Pons (tissue), 1 donor: ENCODE data around the gene MYH3.

Source experiments
- DNase-seq: peaks from one replicate; pipeline ENCODE4 v3.0.0-alpha.2; 2016; ENCODE audit warnings: low spot score

MYH3 gene

DNA sequence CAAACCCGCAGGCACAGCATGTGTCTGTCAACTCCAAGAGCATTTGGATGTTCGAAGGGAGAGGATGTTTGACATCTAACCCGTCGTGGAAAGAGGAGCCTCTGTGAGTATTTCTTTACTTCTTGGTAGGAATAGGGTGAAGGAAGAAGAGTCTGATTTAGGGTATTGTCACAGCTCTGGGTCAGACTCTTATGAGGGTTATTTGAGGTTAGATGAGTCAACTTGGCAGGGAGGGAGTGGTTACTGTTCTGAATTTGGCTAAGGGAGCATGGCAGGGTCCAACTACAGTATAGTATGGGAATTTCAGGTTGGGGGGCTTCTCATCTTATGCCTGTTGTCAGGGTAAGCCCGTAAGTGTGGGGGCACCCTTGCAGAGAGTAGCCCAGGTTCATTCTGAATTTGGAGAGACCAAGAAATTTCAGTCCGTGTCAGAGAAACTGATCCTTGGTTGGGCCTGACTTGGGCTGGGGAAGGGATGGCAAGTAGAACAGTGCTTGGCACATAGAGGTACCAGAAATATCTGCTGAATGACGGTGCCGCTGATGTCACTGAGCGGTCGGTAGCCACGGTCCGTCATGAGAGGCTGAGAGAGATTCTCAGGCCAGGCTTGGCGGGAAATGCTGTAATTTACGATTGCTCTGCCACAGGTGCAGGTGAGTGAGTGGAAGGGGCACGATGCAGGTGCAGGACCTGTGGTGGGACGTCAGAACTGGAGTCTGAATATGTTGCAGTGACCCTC, 43.2 kb downstream of the MYH3 start:
- DNase-seq, result no peak

- DNase-seq, result no peak
Measured at GRCh38 chr17:10612957-10613744, 44.0 kb downstream of the MYH3 start.

DNA sequence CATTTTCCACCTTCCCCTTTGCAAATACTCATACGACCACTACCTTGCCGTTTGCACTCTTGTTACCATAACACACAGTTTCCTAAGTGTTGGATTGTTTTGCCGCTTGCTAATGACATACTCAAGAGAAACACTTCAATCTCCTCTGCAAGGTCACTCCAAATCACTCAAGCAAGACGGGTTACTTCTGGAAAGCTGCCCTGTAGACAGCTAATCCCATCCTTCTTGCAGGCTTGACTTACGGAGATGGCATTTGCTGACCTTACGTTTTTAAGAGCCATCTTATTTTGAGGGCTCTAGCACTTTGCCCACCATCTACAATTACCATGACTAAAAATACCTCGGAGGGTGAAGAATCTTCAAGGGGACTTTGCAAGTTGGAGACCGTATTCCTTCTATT, 46.2 kb downstream of the MYH3 start:
- DNase-seq, result no peak

DNA sequence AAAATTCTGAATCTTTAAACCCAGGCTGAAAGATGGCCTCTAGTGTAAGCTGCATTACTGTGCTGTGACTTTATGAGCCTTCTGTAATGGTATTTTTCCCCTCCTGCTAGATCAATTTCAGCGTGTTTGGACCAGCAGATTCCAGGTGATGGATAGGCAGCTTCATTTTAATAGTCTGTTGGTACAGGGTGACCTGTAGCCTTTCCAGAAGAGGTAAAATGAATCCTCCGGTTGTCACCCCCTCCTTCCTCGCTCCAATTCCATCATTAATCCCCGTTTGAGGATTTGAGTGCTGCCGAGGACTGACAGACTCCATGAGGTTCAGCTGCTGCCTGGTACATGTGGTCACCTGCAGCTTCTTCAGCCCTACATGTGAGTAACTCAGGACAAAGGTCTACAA, 48.9 kb downstream of the MYH3 start:
- DNase-seq, result no peak

DNA sequence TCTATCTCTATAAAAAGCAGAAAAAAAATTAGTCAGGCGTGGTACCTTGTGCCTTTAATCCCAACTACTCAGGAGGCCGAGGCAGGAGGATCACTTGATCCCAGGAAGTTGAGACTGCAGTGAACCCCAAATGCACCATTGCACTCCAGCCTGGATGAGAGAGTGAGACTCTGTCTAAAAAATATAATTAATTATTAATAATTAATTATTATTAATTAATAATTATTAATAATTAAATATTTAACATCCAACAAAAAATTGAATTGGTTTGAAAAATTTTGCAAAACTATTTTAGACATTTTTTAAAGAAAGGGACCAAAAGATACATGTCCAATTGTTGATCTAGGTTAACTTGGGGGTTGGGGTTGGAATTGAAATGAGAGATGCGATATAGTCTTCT, 51.0 kb downstream of the MYH3 start:
- DNase-seq, result no peak

DNA sequence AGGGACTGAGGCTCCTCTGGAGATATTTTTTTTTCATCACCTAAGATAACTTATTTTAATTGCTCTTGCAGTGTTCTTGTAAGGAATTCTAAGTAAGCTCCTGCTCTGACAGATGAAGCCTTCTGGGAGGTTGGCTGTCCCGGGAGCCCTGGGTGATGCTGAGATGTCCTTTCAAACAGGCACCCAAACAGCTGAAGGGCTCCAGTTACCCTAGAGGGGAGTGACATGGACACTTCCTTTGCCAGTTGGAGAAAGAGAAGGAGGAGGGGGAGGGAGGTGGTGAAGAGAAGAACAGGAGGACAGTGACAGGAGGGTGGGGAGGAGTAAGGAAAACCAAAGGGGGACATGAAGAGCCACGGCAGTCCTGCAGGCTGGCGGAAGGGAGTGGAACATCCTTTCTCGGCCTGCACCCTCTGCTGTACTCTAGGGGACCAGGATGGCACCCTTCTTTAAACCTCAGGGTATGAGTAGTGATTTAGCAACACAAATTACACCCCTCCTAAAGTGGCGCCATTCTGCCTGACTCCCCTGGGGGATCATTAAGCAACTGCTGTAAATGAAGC, 51.8 kb downstream of the MYH3 start:
- DNase-seq, result no peak

- no peak for DNase-seq
Measured at GRCh38 chr17:10604521-10604920, 52.6 kb downstream of the MYH3 start.

GRCh38 chr17:10603931-10604330, 53.2 kb downstream of the MYH3 start:
- DNase-seq, result no peak

DNA sequence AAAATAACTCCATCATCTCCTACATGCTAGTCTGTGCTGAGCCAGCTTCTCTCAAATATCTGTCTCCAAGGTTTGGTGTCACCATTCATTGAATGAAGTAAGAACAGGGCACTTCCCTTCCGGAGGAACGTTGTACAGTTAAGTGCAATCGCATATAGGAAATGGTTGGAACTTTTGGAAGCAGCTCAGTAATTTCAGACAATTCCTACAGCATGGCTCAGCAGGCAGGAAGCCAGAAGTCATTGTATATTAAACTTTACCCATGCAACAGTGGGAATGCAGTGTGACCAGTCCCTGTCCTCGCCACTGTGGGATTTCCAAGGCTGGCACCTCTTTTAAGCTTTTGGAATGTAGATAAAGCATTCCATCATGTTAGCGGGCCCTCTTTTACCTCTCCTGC, 56.5 kb downstream of the MYH3 start:
- DNase-seq, result no peak

DNA sequence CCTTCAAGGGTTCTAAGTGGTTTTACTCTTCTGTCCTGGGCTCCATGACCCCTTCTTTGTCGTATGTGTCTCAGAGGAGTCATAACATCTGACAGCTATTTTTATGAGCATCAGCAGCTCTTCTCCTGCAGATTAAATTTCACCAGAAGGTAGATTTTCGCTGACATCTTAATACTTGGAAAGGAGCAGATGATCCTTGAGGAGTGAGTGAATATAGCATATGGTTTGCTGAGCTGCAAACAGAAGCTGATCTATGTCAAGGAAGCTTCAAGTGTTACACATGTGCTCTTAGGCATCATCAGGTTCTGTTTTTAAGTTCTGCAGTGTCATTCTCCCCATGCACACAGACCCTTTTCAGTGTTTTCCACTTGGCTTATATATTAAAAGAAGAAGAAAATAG, 58.5 kb downstream of the MYH3 start:
- no peak for DNase-seq

DNA sequence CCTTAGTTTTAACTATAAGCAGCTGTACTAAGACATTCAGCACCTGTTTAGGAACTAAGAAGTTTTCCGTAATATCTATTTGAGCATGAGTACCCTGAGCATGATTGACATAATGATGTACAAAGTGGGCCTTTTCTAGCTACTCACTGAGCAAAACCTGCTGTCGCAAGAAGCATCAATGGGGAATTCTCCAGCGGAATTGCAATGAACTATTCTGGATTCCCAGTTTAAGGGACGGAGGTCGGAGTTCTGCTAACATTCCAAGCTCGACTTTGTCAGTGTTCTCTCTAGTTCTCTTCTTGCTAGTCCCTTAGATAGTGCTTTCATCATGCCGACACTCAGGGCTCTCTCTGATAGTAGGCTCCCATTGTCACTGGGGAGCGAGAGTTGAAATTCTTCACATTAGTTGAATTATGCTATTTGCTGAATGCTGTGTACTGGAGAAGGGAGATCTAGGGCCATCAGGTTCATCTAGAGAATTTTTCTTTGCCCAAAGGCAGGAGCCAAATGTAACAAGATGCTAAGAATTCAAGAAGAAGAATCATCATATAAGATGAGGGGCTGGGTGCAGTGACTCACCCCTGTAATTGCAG, 67.5 kb downstream of the MYH3 start:
- no peak for DNase-seq

DNA sequence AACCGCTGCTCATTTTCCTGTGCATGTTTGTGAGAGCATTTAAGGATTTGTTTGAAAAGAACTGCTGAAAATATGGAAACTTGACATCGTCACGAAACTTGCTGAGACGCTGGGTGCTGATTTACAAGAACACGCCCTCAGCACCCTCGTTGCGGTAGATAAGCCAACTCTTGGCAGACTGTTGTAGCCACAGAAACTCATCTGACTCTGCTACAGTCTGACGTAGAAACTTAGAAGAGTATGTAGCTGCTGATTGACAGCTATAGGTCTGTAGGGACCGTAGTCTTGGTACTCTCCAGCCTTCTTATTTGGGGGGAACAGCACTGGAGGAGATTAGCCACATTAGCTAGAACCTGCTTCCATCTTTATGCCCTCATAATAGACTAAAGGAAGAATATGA, 71.6 kb downstream of the MYH3 start:
- DNase-seq, result no peak

- no peak for DNase-seq
Measured at GRCh38 chr17:10583834-10584233, 73.3 kb downstream of the MYH3 start.

GRCh38 chr17:10579270-10579669, 77.8 kb downstream of the MYH3 start:
- no peak for DNase-seq
